ENCODE data around the gene SYTL3. TPM values are rescaled to one million over a fixed set of nuclear protein-coding genes. Genes with fewer than 3 reads are reported as not detected.
"Not testable (repeated sequence)": the region's sequence is repeated elsewhere in the genome, so short reads cannot be mapped to it uniquely, and the experiment has no call there.

The SYTL3 gene
- total RNA-seq, 1 experiment from 2014 or later: 3.1 TPM

- DNase-seq (ENCODE audit: low spot score): no peak
- in situ Hi-C loops (cut with HindIII; ENCODE audit: low sequenced_read_pairs): no loop called here
Measured at GRCh38 chr6:158636778-158637177, 13.1 kb upstream of the SYTL3 start.

GRCh38 chr6:158638324-158638854, 11.5 kb upstream of the SYTL3 start:
- no peak for DNase-seq (ENCODE audit: low spot score)
- in situ Hi-C loops (cut with HindIII; ENCODE audit: low sequenced_read_pairs): no loop called here

- no peak for DNase-seq (ENCODE audit: low spot score)
- in situ Hi-C loops (cut with HindIII; ENCODE audit: low sequenced_read_pairs): no loop called here
Measured at GRCh38 chr6:158639056-158639455, 10.8 kb upstream of the SYTL3 start.

GRCh38 chr6:158640519-158640918, 9.3 kb upstream of the SYTL3 start:
- no peak for DNase-seq (ENCODE audit: low spot score)
- in situ Hi-C loops (cut with HindIII; ENCODE audit: low sequenced_read_pairs): no loop called here

GRCh38 chr6:158642097-158642601, 7.7 kb upstream of the SYTL3 start:
- no peak for DNase-seq (ENCODE audit: low spot score)
- in situ Hi-C loops (cut with HindIII; ENCODE audit: low sequenced_read_pairs): no loop called here

- DNase-seq (ENCODE audit: low spot score): peak; percentile 38
- in situ Hi-C loops (cut with HindIII; ENCODE audit: low sequenced_read_pairs): no loop called here
Measured at GRCh38 chr6:158643836-158644230, 6.0 kb upstream of the SYTL3 start.

GRCh38 chr6:158644231-158645063, 5.4 kb upstream of the SYTL3 start, which contains the start of gene DYNLT1:
TSS of gene DYNLT1 (minus strand) at chr6:158644743. CDS start at chr6:158644708, 35 bp downstream.
- peak; percentile 86 for DNase-seq (ENCODE audit: low spot score)
- in situ Hi-C loops (cut with HindIII; ENCODE audit: low sequenced_read_pairs): no loop called here

- in situ Hi-C loops (cut with HindIII; ENCODE audit: low sequenced_read_pairs): no loop called here
- DNase-seq (ENCODE audit: low spot score): no peak
Measured at GRCh38 chr6:158645064-158646022, 4.5 kb upstream of the SYTL3 start.

- in situ Hi-C loops (cut with HindIII; ENCODE audit: low sequenced_read_pairs): no loop called here
- DNase-seq (ENCODE audit: low spot score): no peak
Measured at GRCh38 chr6:158646023-158646910, 3.6 kb upstream of the SYTL3 start.

- DNase-seq (ENCODE audit: low spot score): no peak
- in situ Hi-C loops (cut with HindIII; ENCODE audit: low sequenced_read_pairs): no loop called here
Measured at GRCh38 chr6:158647501-158647900, 2.4 kb upstream of the SYTL3 start.

- in situ Hi-C loops (cut with HindIII; ENCODE audit: low sequenced_read_pairs): no loop called here
- no peak for DNase-seq (ENCODE audit: low spot score)
Measured at GRCh38 chr6:158648682-158649131, 1.1 kb upstream of the SYTL3 start.

- DNase-seq (ENCODE audit: low spot score); in situ Hi-C loops (cut with HindIII; ENCODE audit: low sequenced_read_pairs): not testable (repeated sequence)
Measured at GRCh38 chr6:158651981-158652737, 2.3 kb downstream of the SYTL3 start.

- DNase-seq (ENCODE audit: low spot score): no peak
- in situ Hi-C loops (cut with HindIII; ENCODE audit: low sequenced_read_pairs): no loop called here
Measured at GRCh38 chr6:158653577-158654354, 3.9 kb downstream of the SYTL3 start.

- in situ Hi-C loops (cut with HindIII; ENCODE audit: low sequenced_read_pairs): no loop called here
- DNase-seq (ENCODE audit: low spot score): peak; percentile 83
Measured at GRCh38 chr6:158654498-158654897, 4.6 kb downstream of the SYTL3 start.

- DNase-seq (ENCODE audit: low spot score): no peak
- in situ Hi-C loops (cut with HindIII; ENCODE audit: low sequenced_read_pairs): no loop called here
Measured at GRCh38 chr6:158654960-158655489, 5.2 kb downstream of the SYTL3 start.

GRCh38 chr6:158655569-158656450, 6.0 kb downstream of the SYTL3 start:
- in situ Hi-C loops (cut with HindIII; ENCODE audit: low sequenced_read_pairs): no loop called here
- no peak for DNase-seq (ENCODE audit: low spot score)
